ENCODE measurements around the gene CNKSR3.

GRCh38 chr6:154359679-154360078, 150.8 kb downstream of the CNKSR3 start:
- no peak for TF ChIP-seq CTCF (IDR thresholded peaks at IDR 0.05)
- TF ChIP-seq POLR2AphosphoS5 (IDR thresholded peaks at IDR 0.05), result no peak
